Duodenal mucosa (tissue), 2 donors: Measurements from ENCODE around the gene CERS6.
A peak's percentile ranks its signal among the peaks of the same experiment; 100 is the strongest.

Source experiments
- H3K27ac ChIP-seq: one replicate; pipeline ENCODE4 v1.7.0; 2013; ENCODE audit warnings: low read depth, low read length
- H3K27me3 ChIP-seq, 2 donors: one replicate each; pipeline ENCODE4 v1.7.0; 2013; ENCODE audit warnings: low read length in 2 of 2, control low read depth in 1 of 2; ENCODE audit not compliant: insufficient read depth in 2 of 2, control insufficient read depth in 1 of 2
- H3K36me3 ChIP-seq, 2 donors: one replicate each; pipeline ENCODE4 v1.7.0; 2013; ENCODE audit warnings: low read length in 2 of 2, control low read depth in 1 of 2; ENCODE audit not compliant: insufficient read depth in 2 of 2, control insufficient read depth in 1 of 2
- H3K4me1 ChIP-seq, 2 donors: one replicate each; pipeline ENCODE4 v1.7.0; 2013; ENCODE audit warnings: low read length in 2 of 2, control low read depth in 1 of 2; ENCODE audit not compliant: insufficient read depth in 2 of 2, control insufficient read depth in 1 of 2
- H3K4me3 ChIP-seq, 2 donors: one replicate each; pipeline ENCODE4 v1.7.0; 2013; ENCODE audit warnings: low read length in 2 of 2, low read depth in 1 of 2
- H3K9ac ChIP-seq, 2 donors: one replicate each; pipeline ENCODE4 v1.7.0; 2013; ENCODE audit warnings: low read length in 2 of 2, low read depth in 1 of 2
- H3K9me3 ChIP-seq, 2 donors: one replicate each; pipeline ENCODE4 v1.7.0; 2013; ENCODE audit warnings: low read length in 2 of 2, control low read depth in 1 of 2; ENCODE audit not compliant: control insufficient read depth in 1 of 2

CERS6 gene

DNA sequence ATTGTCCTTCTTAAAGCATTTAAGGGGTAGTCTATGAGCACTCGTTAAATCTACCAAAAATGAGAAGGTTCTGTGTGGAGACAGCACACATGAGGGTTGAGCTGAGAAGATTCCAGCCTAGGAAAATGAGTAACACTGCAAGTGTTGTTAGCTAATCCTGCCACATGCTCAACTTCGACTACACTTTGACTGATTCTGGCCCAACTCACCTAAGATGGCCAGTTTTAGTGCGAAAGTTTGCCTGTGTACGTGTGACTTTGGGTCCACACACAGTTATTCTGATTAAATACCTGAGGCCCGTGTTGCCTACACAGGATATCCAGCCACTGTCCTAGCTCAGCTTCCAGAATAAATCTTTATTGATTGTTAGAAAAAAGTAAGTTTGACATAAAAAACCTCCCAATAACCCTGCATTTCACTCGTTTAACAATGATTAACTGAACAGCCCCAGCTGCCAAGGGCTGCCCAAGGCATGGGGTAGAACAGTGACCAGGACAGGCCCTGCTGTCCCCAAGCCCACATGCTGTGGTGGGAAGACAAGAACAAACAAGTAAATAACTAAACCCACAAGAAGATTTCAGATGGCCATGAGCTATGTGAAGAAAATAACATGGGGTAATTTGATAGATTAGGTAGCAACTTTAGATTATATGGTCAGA is 14.7 kb upstream of the CERS6 start:
- no peak overlapping the region for H3K9ac ChIP-seq
- no peak overlapping the region for H3K27ac ChIP-seq
- H3K36me3 ChIP-seq, result no peaks in the 10 kb centered on the region
- H3K9me3 ChIP-seq, result peaks cover 0 to 1% of the 10 kb centered on the region in 2 donors
- H3K4me3 ChIP-seq, result no peak overlapping the region
- H3K27me3 ChIP-seq, result no peaks in the 10 kb centered on the region
- peaks cover 0 to 4% of the 10 kb centered on the region in 2 donors for H3K4me1 ChIP-seq

DNA sequence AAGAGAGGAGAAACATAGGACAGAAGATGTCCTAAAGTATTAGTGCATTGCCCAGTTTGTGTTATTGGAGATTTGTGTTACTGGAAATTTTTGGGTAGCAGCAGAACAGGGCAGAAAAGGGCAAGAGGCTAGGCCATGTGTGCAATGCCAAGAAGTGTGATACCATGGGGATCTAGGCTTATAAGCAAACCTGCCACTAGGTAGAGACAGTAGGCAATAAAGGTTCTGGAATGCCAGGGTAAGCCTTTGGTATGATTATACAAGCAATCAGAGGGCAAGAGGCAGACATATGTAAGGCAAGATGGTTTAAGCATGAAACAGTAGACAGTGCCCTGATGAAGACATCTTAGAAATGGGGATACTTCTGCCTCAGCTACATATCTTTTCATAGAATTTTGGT is 12.3 kb upstream of the CERS6 start:
- Histone ChIP-seq H3K4me1 (peaks cover 0 to 4% of the 10 kb centered on the region in 2 donors), H3K9me3 (peaks cover 0 to 1% of the 10 kb centered on the region in 2 donors), H3K27me3 (no peaks in the 10 kb centered on the region), H3K9ac (no peak overlapping the region), H3K27ac (no peak overlapping the region), H3K4me3 (no peak overlapping the region), H3K36me3 (no peaks in the 10 kb centered on the region)

DNA sequence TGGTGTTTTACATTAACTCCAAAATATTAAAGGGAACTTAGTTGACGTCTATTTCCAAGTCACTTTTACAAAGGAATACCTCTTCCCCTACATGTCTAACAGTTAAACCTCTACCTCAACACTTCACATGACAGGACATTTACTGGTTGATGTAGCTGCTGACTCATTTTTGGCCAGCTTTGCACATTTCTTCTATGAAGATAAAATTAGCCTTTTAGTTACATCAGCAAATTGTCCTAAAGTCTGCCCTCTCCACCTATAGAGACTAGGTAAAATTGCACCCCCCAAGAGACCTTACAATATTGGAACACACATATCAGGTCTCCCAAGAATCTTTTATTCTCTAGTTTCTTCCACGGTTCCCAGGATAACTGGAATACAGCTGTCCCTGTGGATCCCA is 10.1 kb upstream of the CERS6 start:
- peaks cover 0 to 1% of the 10 kb centered on the region in 2 donors for H3K9me3 ChIP-seq
- no peak overlapping the region for H3K27ac ChIP-seq
- H3K4me1 ChIP-seq, result no peaks in the 10 kb centered on the region
- H3K36me3 ChIP-seq, result no peaks in the 10 kb centered on the region
- no peaks in the 10 kb centered on the region for H3K27me3 ChIP-seq
- no peak overlapping the region for H3K9ac ChIP-seq
- no peak overlapping the region for H3K4me3 ChIP-seq

DNA sequence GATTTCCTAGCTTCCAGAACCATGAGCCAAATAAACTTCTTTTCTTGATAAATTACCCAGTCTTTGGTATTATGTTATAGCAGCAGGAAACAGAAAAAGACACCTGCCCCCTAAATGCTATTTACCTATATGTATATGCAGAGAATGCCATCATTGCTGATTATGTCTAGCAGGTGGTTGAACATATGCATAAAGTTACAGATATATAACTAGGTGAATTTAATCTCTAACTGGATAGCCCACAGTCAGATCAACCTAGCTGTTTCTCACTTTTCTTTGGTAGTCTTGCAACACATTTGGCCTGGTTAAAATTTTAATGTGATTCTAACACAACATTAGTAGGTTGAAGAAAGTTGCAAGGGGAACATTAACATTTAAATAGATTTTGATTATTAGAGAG is 7.1 kb upstream of the CERS6 start:
- Histone ChIP-seq H3K4me1 (no peaks in the 10 kb centered on the region), H3K9ac (no peak overlapping the region), H3K36me3 (no peaks in the 10 kb centered on the region), H3K4me3 (no peak overlapping the region), H3K27me3 (no peaks in the 10 kb centered on the region), H3K9me3 (peaks cover 0 to 1% of the 10 kb centered on the region in 2 donors), H3K27ac (no peak overlapping the region)

DNA sequence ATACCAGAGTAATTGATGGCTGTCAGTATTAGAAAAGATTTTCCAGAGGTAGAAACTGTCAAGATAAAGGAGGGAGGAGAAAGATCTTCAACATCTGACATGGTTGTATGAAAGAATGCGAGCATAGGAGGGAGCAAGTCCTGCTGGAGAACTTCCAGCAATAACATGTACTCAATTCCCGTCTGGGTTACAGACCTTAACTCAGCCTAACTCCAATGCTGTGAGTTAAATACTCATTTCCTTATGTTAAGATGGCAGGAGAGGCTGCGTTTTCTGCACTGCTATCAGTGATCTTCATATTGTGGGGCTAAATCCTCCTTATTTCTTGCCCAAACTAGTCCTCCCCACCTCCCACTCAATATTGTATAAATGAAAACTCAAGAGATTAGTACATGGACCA is 6.7 kb upstream of the CERS6 start:
- H3K9ac ChIP-seq, result no peak overlapping the region

DNA sequence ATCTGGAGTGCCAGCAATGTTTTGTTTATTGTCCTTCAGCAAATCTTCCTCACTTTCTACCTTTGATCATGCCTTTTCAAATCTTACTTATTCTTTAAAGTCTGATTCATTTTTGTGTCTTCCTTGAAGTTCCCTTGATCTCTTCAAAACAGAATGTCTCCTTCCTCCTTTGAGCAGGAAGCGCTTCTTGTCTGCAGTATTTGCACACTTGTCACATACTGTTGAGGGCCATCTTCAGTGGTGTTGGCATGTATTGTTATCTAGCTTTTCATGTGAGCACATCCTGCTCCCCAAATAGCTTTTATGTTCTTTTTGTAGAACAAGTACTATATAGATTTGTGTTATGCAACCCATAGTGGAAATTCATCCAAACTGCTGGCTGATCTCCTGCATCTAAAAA is 5.9 kb upstream of the CERS6 start:
- Histone ChIP-seq H3K27me3 (no peaks in the 10 kb centered on the region), H3K27ac (no peak overlapping the region), H3K36me3 (no peaks in the 10 kb centered on the region)

More for the DNA sequence above, 6.7 kb upstream of the CERS6 start:
- no peak overlapping the region for H3K27ac ChIP-seq
- H3K4me1 ChIP-seq, result no peaks in the 10 kb centered on the region
- no peaks in the 10 kb centered on the region for H3K36me3 ChIP-seq
- peaks cover 1 to 3% of the 10 kb centered on the region in 2 donors for H3K9me3 ChIP-seq
- H3K27me3 ChIP-seq, result no peaks in the 10 kb centered on the region
- H3K4me3 ChIP-seq, result no peak overlapping the region

DNA sequence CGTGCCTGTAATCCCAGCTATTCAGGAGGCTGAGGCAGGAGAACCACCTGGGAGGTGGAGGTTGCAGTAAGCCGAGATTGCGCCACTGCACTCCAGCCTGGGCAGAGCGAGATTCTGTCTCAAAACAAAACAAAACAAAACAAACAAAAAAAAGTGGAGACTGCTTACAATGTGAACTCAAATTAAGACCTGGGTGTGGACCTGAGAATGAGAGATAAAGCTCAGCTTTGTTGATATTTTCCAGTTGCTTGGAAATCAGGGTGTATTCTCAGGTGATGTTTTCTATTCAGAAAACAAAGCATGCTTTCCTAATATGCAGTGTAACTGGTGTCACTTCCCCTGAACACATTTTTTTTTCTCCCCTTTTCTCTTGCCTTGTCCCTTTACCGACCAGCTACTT is 5.3 kb upstream of the CERS6 start:
- no peak overlapping the region for H3K27ac ChIP-seq
- H3K27me3 ChIP-seq, result no peaks in the 10 kb centered on the region
- peaks cover 0 to 7% of the 10 kb centered on the region in 2 donors for H3K4me1 ChIP-seq
- H3K4me3 ChIP-seq, result no peak overlapping the region
- peaks cover 0 to 8% of the 10 kb centered on the region in 2 donors for H3K9me3 ChIP-seq
- no peak overlapping the region for H3K9ac ChIP-seq
- no peaks in the 10 kb centered on the region for H3K36me3 ChIP-seq

More for the DNA sequence above, 5.9 kb upstream of the CERS6 start:
- H3K9me3 ChIP-seq, result peaks cover 1 to 8% of the 10 kb centered on the region in 2 donors
- no peak overlapping the region for H3K9ac ChIP-seq
- H3K4me3 ChIP-seq, result no peak overlapping the region
- peaks cover 0 to 3% of the 10 kb centered on the region in 2 donors for H3K4me1 ChIP-seq

DNA sequence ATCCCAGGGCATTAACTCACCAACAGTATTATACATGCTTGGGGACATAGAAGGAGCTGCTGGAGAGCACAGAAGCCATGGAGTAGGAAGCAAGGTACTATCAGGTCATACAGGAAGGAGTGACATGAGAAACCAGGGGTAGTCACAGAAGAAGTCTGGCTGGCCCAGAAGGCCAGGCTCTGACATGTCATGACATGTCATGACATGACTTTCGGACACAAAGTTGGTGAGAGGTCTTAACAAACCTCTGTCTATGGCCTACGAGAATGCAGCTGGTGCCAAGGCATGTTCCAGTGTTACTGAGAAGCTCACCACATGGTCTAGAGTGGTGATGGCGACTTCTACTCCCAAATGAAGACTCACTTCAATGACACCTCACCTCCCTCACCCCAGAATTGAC is 3.3 kb upstream of the CERS6 start:
- H3K9ac ChIP-seq, result no peak overlapping the region

DNA sequence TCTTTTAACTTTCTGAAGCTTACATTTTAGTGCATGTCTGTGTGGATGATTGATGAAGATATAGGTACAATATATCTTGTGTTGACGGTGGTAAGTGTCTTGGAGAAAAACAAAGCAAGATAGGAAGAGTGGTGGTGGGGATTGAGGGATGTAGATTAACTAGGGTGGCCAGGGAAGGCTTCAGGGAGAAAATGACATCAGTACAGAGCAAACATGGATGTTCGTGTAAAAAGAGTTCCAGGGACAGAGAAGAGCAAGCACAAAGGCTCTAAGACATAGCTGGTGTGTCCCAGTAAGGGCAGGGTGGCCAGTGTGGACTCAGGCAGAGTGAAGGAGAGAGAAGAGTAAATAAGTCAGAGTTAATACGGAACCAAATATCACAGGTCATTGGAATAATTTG is 2.7 kb upstream of the CERS6 start:
- Histone ChIP-seq H3K9me3 (peaks cover 0 to 8% of the 10 kb centered on the region in 2 donors), H3K27me3 (no peaks in the 10 kb centered on the region), H3K36me3 (no peaks in the 10 kb centered on the region), H3K4me1 (peaks cover 0 to 7% of the 10 kb centered on the region in 2 donors), H3K9ac (no peak overlapping the region), H3K4me3 (no peak overlapping the region), H3K27ac (no peak overlapping the region)

More for the DNA sequence above, 3.3 kb upstream of the CERS6 start:
- no peak overlapping the region for H3K27ac ChIP-seq
- H3K36me3 ChIP-seq, result no peaks in the 10 kb centered on the region
- H3K27me3 ChIP-seq, result no peaks in the 10 kb centered on the region
- peaks cover 0 to 8% of the 10 kb centered on the region in 2 donors for H3K9me3 ChIP-seq
- peaks cover 0 to 7% of the 10 kb centered on the region in 2 donors for H3K4me1 ChIP-seq
- H3K4me3 ChIP-seq, result no peak overlapping the region

DNA sequence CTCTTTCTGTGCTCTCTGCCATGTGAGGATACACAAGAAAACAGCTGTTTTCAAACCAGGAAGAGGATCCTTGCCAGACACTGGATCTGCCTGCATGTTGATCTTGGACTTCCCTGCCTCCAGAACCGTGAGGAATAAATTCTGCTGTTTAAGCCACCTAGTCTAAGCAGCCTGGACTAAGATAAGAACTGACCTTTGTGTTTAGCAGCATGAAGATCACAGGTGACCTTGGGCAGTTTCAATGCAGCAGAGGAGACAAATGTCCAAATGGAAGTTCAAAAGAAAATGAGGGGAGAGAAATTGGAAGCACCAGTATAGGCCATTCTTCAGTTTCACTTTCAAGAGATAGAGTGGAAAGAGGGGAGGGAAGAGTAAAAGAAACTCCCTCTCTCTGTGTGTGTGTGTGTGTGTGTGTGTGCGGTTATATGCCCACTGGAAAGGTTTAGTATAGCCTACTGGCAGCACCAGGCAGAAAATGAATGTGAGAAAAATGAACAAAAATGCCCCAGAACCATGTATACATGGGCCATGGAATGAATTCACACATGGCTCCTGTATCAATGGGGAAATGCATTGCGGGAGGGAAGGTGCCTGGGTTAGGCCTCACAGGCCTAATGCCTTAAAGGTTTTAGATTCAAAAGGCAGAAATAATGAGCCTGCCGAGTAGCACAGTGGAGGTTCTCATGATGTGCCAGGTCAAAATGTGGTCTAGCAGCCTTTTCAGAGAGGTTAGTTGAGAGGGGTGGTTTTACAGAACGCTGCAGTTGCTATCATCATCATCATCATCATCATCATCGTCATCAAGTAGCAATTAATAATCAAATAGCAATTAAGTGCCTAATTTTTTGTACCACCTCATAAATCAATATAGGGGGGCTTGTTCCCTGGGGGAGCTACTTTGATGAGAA is 1.1 kb upstream of the CERS6 start:
- Histone ChIP-seq H3K4me1 (peaks cover under 1 to 11% of the 10 kb centered on the region in 2 donors), H3K36me3 (no peaks in the 10 kb centered on the region), H3K4me3 (peak overlapping the region; percentile 76 to 82), H3K27ac (no peak overlapping the region), H3K27me3 (no peaks in the 10 kb centered on the region), H3K9ac (peak overlapping the region in 1 of 2 donors; percentile 67), H3K9me3 (peaks cover 0 to 8% of the 10 kb centered on the region in 2 donors)
